NCI-H2171 treated with DMSO at 0.1 percent for 48 hours (cell line): ENCODE results near the gene SPDYE4.

Experiments used
- DNase-seq: peaks from one replicate; lab custom pipeline; 2025; lab: John Stamatoyannopoulos, UW

Gene SPDYE4

GRCh38 chr17:8712698-8713097, 45.6 kb downstream of the SPDYE4 start:
- DNase-seq = no peak

- no peak for DNase-seq
Observed at GRCh38 chr17:8711291-8711690, 47.1 kb downstream of the SPDYE4 start.

GRCh38 chr17:8710813-8711212, 47.5 kb downstream of the SPDYE4 start:
- DNase-seq = no peak

- DNase-seq = no peak
Observed at GRCh38 chr17:8709006-8709405, 49.3 kb downstream of the SPDYE4 start.

GRCh38 chr17:8708025-8708461, 50.3 kb downstream of the SPDYE4 start:
- DNase-seq = no peak

- DNase-seq = no peak
Observed at GRCh38 chr17:8707332-8708024, 50.9 kb downstream of the SPDYE4 start.

GRCh38 chr17:8706431-8706830, 51.9 kb downstream of the SPDYE4 start:
- DNase-seq = no peak

- no peak for DNase-seq
Observed at GRCh38 chr17:8705427-8705826, 52.9 kb downstream of the SPDYE4 start.

- DNase-seq = no peak
Observed at GRCh38 chr17:8703001-8703400, 55.3 kb downstream of the SPDYE4 start.

- no peak for DNase-seq
Observed at GRCh38 chr17:8701754-8702153, 56.6 kb downstream of the SPDYE4 start.

GRCh38 chr17:8701221-8701620, 57.1 kb downstream of the SPDYE4 start:
- DNase-seq = no peak
